GM12878 (cell line): ENCODE data around the gene ITGA4. TPM values are rescaled to one million over a fixed set of nuclear protein-coding genes. Genes with fewer than 3 reads are reported as not detected.

Source experiments
- ATAC-seq: fragments of 200-7000 bp; cut with Tn5 transposase; 3 replicates; pipeline ENCODE4 v1.9.1; 2020; ENCODE audit warnings: mild to moderate bottlenecking, moderate library complexity
- BruUV-seq: library from RNA; stranded (reverse); fragments of 400-500 nt; replicated peaks from 2 replicates; lab custom pipeline; 2021; lab: Mats Ljungman, UMichigan
- CTCF ChIA-PET: fragments of 300-600 bp; sonication (Branson Sonifier 250); formaldehyde crosslinking; extraction: SDS; loops from one replicate; lab custom pipeline; 2021; ENCODE audit warnings: inconsistent platforms; lab: Yijun Ruan, JAX
- POLR2A ChIA-PET: fragments of 350-600 bp; formaldehyde crosslinking; extraction: SDS; loops from one replicate; lab custom pipeline; 2021; ENCODE audit warnings: inconsistent platforms; lab: Charles Lee
- RAD21 ChIA-PET: fragments of 300-600 bp; sonication (Branson Sonifier 250); formaldehyde crosslinking; loops from one replicate; lab custom pipeline; 2023; ENCODE audit warnings: antibody characterized with exemption; ENCODE audit not compliant: unreplicated experiment; lab: Charles Lee
- SMC1A ChIA-PET: fragments of 300-600 bp; sonication (Branson Sonifier 250); formaldehyde crosslinking; loops from one replicate; lab custom pipeline; 2023; ENCODE audit not compliant: unreplicated experiment, uncharacterized antibody; lab: Charles Lee
- DNase-seq: peaks from one replicate; pipeline ENCODE4 v3.0.0-alpha.2; 2011; ENCODE audit warnings: low read depth, low spot score
- FAIRE-seq: peaks from 3 replicates; lab custom pipeline; 2011; peaks lifted over from hg19 to GRCh38; lab: Jason Lieb, UNC
- H2AFZ ChIP-seq: 2 replicates; pipeline ENCODE4 v1.6.0; 2011; ENCODE audit warnings: low read depth, low read length, control low read depth; ENCODE audit not compliant: control insufficient read depth
- H3K27ac ChIP-seq: 2 replicates; pipeline ENCODE4 v1.5.1; 2011; ENCODE audit warnings: control low read depth; ENCODE audit not compliant: control insufficient read depth, insufficient read depth
- H3K27me3 ChIP-seq, 2 experiments: replicated peaks in 1 of 2; 2 replicates each; pipeline versions ENCODE4 v1.6.0 to v1.6.1; 2011; ENCODE audit warnings: low read length in 1 of 2; ENCODE audit not compliant: control insufficient read depth in 2 of 2, insufficient read depth in 2 of 2
- H3K36me3 ChIP-seq, 2 experiments: 2 replicates each; pipeline ENCODE4 v1.5.1; 2011; ENCODE audit warnings: low read length in 1 of 2; ENCODE audit not compliant: control insufficient read depth in 2 of 2, insufficient read depth in 2 of 2
- H3K4me1 ChIP-seq: 2 replicates; pipeline ENCODE4 v1.6.1; 2011; ENCODE audit warnings: mild to moderate bottlenecking, low read length, moderate library complexity, mixed read lengths; ENCODE audit not compliant: control insufficient read depth, insufficient read depth
- H3K4me2 ChIP-seq: 2 replicates; pipeline ENCODE4 v1.6.0; 2011; ENCODE audit warnings: control low read depth; ENCODE audit not compliant: control insufficient read depth, insufficient read depth
- H3K4me3 ChIP-seq: fragments of 200-600 bp; sonication (generic); 2 replicates; pipeline ENCODE4 v1.5.1; 2016
- H3K79me2 ChIP-seq: 2 replicates; pipeline ENCODE4 v1.6.0; 2011; ENCODE audit warnings: low read length; ENCODE audit not compliant: control insufficient read depth, insufficient read depth
- H3K9ac ChIP-seq: 2 replicates; pipeline ENCODE4 v1.8.0; 2011; ENCODE audit warnings: low read length, control low read depth, mixed read lengths; ENCODE audit not compliant: control insufficient read depth, insufficient read depth
- H3K9me3 ChIP-seq: replicated peaks from 3 replicates; pipeline ENCODE4 v1.5.1; 2011; ENCODE audit warnings: mild to moderate bottlenecking, low read length; ENCODE audit not compliant: control insufficient read depth, insufficient read depth
- H4K20me1 ChIP-seq: 2 replicates; pipeline ENCODE4 v1.6.0; 2011; ENCODE audit not compliant: control insufficient read depth, insufficient read depth
- CBX5 ChIP-seq: sonication (generic); IDR thresholded peaks from 2 replicates; pipeline ENCODE4 v1.6.1; 2016; ENCODE audit warnings: low read depth, moderate library complexity, mild to moderate bottlenecking, inconsistent platforms
- MEF2B ChIP-seq: fragments of 450-650 bp; IDR thresholded peaks from 2 replicates; pipeline ENCODE4 v1.6.1; 2018; ENCODE audit warnings: mild to moderate bottlenecking, moderate library complexity; ENCODE audit not compliant: partially characterized antibody, poor library complexity, severe bottlenecking
- NFXL1 ChIP-seq: fragments of 450-650 bp; IDR thresholded peaks from 2 replicates; pipeline ENCODE4 v1.6.1; 2017; ENCODE audit warnings: antibody characterized with exemption, mild to moderate bottlenecking, borderline replicate concordance
- NFYB ChIP-seq: IDR thresholded peaks from 2 replicates; pipeline ENCODE4 v1.6.1; 2011; ENCODE audit warnings: low read depth, mild to moderate bottlenecking, low read length, improper control_type of control experiment, moderate library complexity; ENCODE audit not compliant: insufficient read depth
- PBX3 ChIP-seq: IDR thresholded peaks from 2 replicates; pipeline ENCODE4 v1.6.1; 2011; ENCODE audit warnings: mild to moderate bottlenecking, low read depth, low read length, moderate library complexity; ENCODE audit not compliant: insufficient replicate concordance
- in situ Hi-C: fragments of 300-500 bp; cut with MboI; formaldehyde crosslinking; loops from 9 replicates; pipeline ENCODE4 v1.14.3; 2018; ENCODE audit warnings: mixed read lengths
- intact Hi-C: fragments of 100-400 bp; cut with micrococcal nuclease; formaldehyde crosslinking; loops from one replicate; pipeline ENCODE4 v1.14.2; 2022; ENCODE audit not compliant: unreplicated experiment
- polyA plus RNA-seq, 11 experiments: library from polyadenylated mRNA; depleted of rRNA in 4 of 11; unstranded in 6 of 11; stranded (reverse) in 5 of 11; fragments of >200 nt; fragmentation: Nextera tagmentation in 4 of 11; fragmentation: Illumina TruSeq in 1 of 11; extraction: Ambion mirVana in 4 of 11; extraction: Trizol in 1 of 11; gene quantifications; 1 replicate in 1 of 11; 2 replicates in 10 of 11; pipeline versions ENCODE4 v1.2.1 to v1.2.3, GENCODE V29; 2011 to 2016; ENCODE audit warnings: inconsistent platforms in 2 of 11, missing spikeins in 2 of 11, low read depth in 1 of 11
- total RNA-seq, 4 experiments: library from RNA; depleted of rRNA in 3 of 4; stranded (reverse); fragments of >200 nt in 3 of 4; fragmentation: Illumina TruSeq in 1 of 4; extraction: Trizol in 1 of 4; gene quantifications; 2 replicates each; pipeline versions ENCODE4 v1.2.1 to v1.2.3, GENCODE V29; 2013 to 2021

Gene ITGA4
- total and polyA plus RNA-seq, 10 of the 15 experiments (the other 5 are each of a cell fraction or from before 2014, with no cell fraction given) = 12.4 to 87.9 (median 63.5) TPM

- ChIA-PET SMC1A (interaction anchor here (0.9 to 1.7 kb wide), 7 partner anchors 13 to 436 kb away, joined by 3 to 5 read pairs (median 4); no protein-coding TSS in a partner anchor), CTCF (interaction anchor here (0.5 to 1.9 kb wide), 7 partner anchors 9 to 728 kb away, joined by 3 to 10 read pairs (median 3); no protein-coding TSS in a partner anchor)
- H3K36me3 ChIP-seq = peaks cover 0 to 22% of the 10 kb centered on the region in 2 experiments; a peak in 2 of 4 replicates
Observed at GRCh38 chr2:181516992-181517391, 59.8 kb downstream of the ITGA4 start.

More at GRCh38 chr2:181516992-181517391, 59.8 kb downstream of the ITGA4 start:
- Histone ChIP-seq H3K4me2 (no peak overlapping the region), H3K9ac (no peak overlapping the region), H3K79me2 (no peaks in the 10 kb centered on the region), H3K4me1 (no peaks in the 10 kb centered on the region), H2AFZ (no peak overlapping the region), H3K27ac (no peak overlapping the region), H3K27me3 (no peaks in the 10 kb centered on the region), H4K20me1 (no peaks in the 10 kb centered on the region), H3K9me3 (no peaks in the 10 kb centered on the region), H3K4me3 (no peak overlapping the region)
- in situ Hi-C loops (no loop called here), intact Hi-C loops (no loop called here)
- DNase-seq (no peak), ATAC-seq (no peak), FAIRE-seq (no peak)
- no TSS peak for BruUV-seq
- ChIA-PET POLR2A (no interaction called here), RAD21 (interaction anchor here (1.4 kb wide), 1 partner anchor 213 kb away, joined by 5 read pairs; no protein-coding TSS in a partner anchor)
- TF ChIP-seq MEF2B (no peak), NFXL1 (no peak), NFYB (no peak), CBX5 (no peak), PBX3 (no peak)
- TF ChIP-seq, all 136 proteins: peak for 0
